GM12878 (cell line): ENCODE data around the gene TRUB2. TPM values are rescaled to one million over a fixed set of nuclear protein-coding genes. Genes with fewer than 3 reads are reported as not detected.

Experiments used
- ATAC-seq: fragments of 200-7000 bp; cut with Tn5 transposase; 3 replicates; pipeline ENCODE4 v1.9.1; 2020; ENCODE audit warnings: mild to moderate bottlenecking, moderate library complexity
- BruUV-seq: library from RNA; stranded (reverse); fragments of 400-500 nt; replicated peaks from 2 replicates; lab custom pipeline; 2021; lab: Mats Ljungman, UMichigan
- CTCF ChIA-PET: fragments of 300-600 bp; sonication (Branson Sonifier 250); formaldehyde crosslinking; extraction: SDS; loops from one replicate; lab custom pipeline; 2021; ENCODE audit warnings: inconsistent platforms; lab: Yijun Ruan, JAX
- POLR2A ChIA-PET: fragments of 350-600 bp; formaldehyde crosslinking; extraction: SDS; loops from one replicate; lab custom pipeline; 2021; ENCODE audit warnings: inconsistent platforms; lab: Charles Lee
- RAD21 ChIA-PET: fragments of 300-600 bp; sonication (Branson Sonifier 250); formaldehyde crosslinking; loops from one replicate; lab custom pipeline; 2023; ENCODE audit warnings: antibody characterized with exemption; ENCODE audit not compliant: unreplicated experiment; lab: Charles Lee
- SMC1A ChIA-PET: fragments of 300-600 bp; sonication (Branson Sonifier 250); formaldehyde crosslinking; loops from one replicate; lab custom pipeline; 2023; ENCODE audit not compliant: unreplicated experiment, uncharacterized antibody; lab: Charles Lee
- DNase-seq: peaks from one replicate; pipeline ENCODE4 v3.0.0-alpha.2; 2011; ENCODE audit warnings: low read depth, low spot score
- FAIRE-seq: peaks from 3 replicates; lab custom pipeline; 2011; peaks lifted over from hg19 to GRCh38; lab: Jason Lieb, UNC
- H2AFZ ChIP-seq: 2 replicates; pipeline ENCODE4 v1.6.0; 2011; ENCODE audit warnings: low read depth, low read length, control low read depth; ENCODE audit not compliant: control insufficient read depth
- H3K27ac ChIP-seq: 2 replicates; pipeline ENCODE4 v1.5.1; 2011; ENCODE audit warnings: control low read depth; ENCODE audit not compliant: control insufficient read depth, insufficient read depth
- H3K27me3 ChIP-seq, 2 experiments: replicated peaks in 1 of 2; 2 replicates each; pipeline versions ENCODE4 v1.6.0 to v1.6.1; 2011; ENCODE audit warnings: low read length in 1 of 2; ENCODE audit not compliant: control insufficient read depth in 2 of 2, insufficient read depth in 2 of 2
- H3K36me3 ChIP-seq, 2 experiments: 2 replicates each; pipeline ENCODE4 v1.5.1; 2011; ENCODE audit warnings: low read length in 1 of 2; ENCODE audit not compliant: control insufficient read depth in 2 of 2, insufficient read depth in 2 of 2
- H3K4me1 ChIP-seq: 2 replicates; pipeline ENCODE4 v1.6.1; 2011; ENCODE audit warnings: mild to moderate bottlenecking, low read length, moderate library complexity, mixed read lengths; ENCODE audit not compliant: control insufficient read depth, insufficient read depth
- H3K4me2 ChIP-seq: 2 replicates; pipeline ENCODE4 v1.6.0; 2011; ENCODE audit warnings: control low read depth; ENCODE audit not compliant: control insufficient read depth, insufficient read depth
- H3K4me3 ChIP-seq: fragments of 200-600 bp; sonication (generic); 2 replicates; pipeline ENCODE4 v1.5.1; 2016
- H3K79me2 ChIP-seq: 2 replicates; pipeline ENCODE4 v1.6.0; 2011; ENCODE audit warnings: low read length; ENCODE audit not compliant: control insufficient read depth, insufficient read depth
- H3K9ac ChIP-seq: 2 replicates; pipeline ENCODE4 v1.8.0; 2011; ENCODE audit warnings: low read length, control low read depth, mixed read lengths; ENCODE audit not compliant: control insufficient read depth, insufficient read depth
- H3K9me3 ChIP-seq: replicated peaks from 3 replicates; pipeline ENCODE4 v1.5.1; 2011; ENCODE audit warnings: mild to moderate bottlenecking, low read length; ENCODE audit not compliant: control insufficient read depth, insufficient read depth
- H4K20me1 ChIP-seq: 2 replicates; pipeline ENCODE4 v1.6.0; 2011; ENCODE audit not compliant: control insufficient read depth, insufficient read depth
- BMI1 ChIP-seq: fragments of 450-650 bp; IDR thresholded peaks from 2 replicates; pipeline ENCODE4 v1.6.1; 2016; ENCODE audit warnings: mild to moderate bottlenecking, moderate library complexity, borderline replicate concordance
- CBX3 ChIP-seq: fragments of 200-600 bp; sonication (generic); IDR thresholded peaks from 2 replicates; pipeline ENCODE4 v1.6.1; 2016; ENCODE audit warnings: low read depth, borderline replicate concordance
- CHD1 ChIP-seq: IDR thresholded peaks from 2 replicates; pipeline ENCODE4 v1.6.1; 2012; ENCODE audit warnings: low read depth, low read length, improper control_type of control experiment
- FOS ChIP-seq: IDR thresholded peaks from 3 replicates; pipeline ENCODE4 v1.6.1; 2011; ENCODE audit warnings: borderline replicate concordance; ENCODE audit not compliant: insufficient read length; ENCODE audit errors: extremely low read depth
- NRF1 ChIP-seq: conservative IDR thresholded peaks from 2 replicates; pipeline ENCODE4 v1.6.1; 2011; ENCODE audit warnings: mild to moderate bottlenecking, low read depth, low read length, improper control_type of control experiment
- WGBS: methylation state at CpG from one replicate; pipeline ENCODE4 v1.1.6; 2016; ENCODE audit warnings: low lambda C conversion rate; ENCODE audit not compliant: insufficient replicate concordance, insufficient coverage; ENCODE audit errors: missing lambda C conversion rate; 5-methylcytosine and 5-hydroxymethylcytosine counted together
- in situ Hi-C: fragments of 300-500 bp; cut with MboI; formaldehyde crosslinking; loops from 9 replicates; pipeline ENCODE4 v1.14.3; 2018; ENCODE audit warnings: mixed read lengths
- intact Hi-C: fragments of 100-400 bp; cut with micrococcal nuclease; formaldehyde crosslinking; loops from one replicate; pipeline ENCODE4 v1.14.2; 2022; ENCODE audit not compliant: unreplicated experiment
- polyA plus RNA-seq, 11 experiments: library from polyadenylated mRNA; depleted of rRNA in 4 of 11; unstranded in 6 of 11; stranded (reverse) in 5 of 11; fragments of >200 nt; fragmentation: Nextera tagmentation in 4 of 11; fragmentation: Illumina TruSeq in 1 of 11; extraction: Ambion mirVana in 4 of 11; extraction: Trizol in 1 of 11; gene quantifications; 1 replicate in 1 of 11; 2 replicates in 10 of 11; pipeline versions ENCODE4 v1.2.1 to v1.2.3, GENCODE V29; 2011 to 2016; ENCODE audit warnings: inconsistent platforms in 2 of 11, missing spikeins in 2 of 11, low read depth in 1 of 11
- total RNA-seq, 4 experiments: library from RNA; depleted of rRNA in 3 of 4; stranded (reverse); fragments of >200 nt in 3 of 4; fragmentation: Illumina TruSeq in 1 of 4; extraction: Trizol in 1 of 4; gene quantifications; 2 replicates each; pipeline versions ENCODE4 v1.2.1 to v1.2.3, GENCODE V29; 2013 to 2021
- TF ChIP-seq, protein P1 (sequence below): fragments of 450-650 bp; IDR thresholded peaks from 2 replicates; pipeline ENCODE4 v1.6.1; 2017; ENCODE audit warnings: mild to moderate bottlenecking
- TF ChIP-seq, protein P2 (sequence below): IDR thresholded peaks from 2 replicates; pipeline ENCODE4 v1.6.1; 2011; ENCODE audit warnings: borderline replicate concordance, low read depth, mild to moderate bottlenecking, moderate library complexity, mixed read lengths, low read length; ENCODE audit not compliant: insufficient read depth; ENCODE audit errors: extremely low read length

TRUB2 gene
- total and polyA plus RNA-seq, 10 of the 15 experiments (the other 5 are each of a cell fraction or from before 2014, with no cell fraction given) = 2.8 to 70.5 (median 37.2) TPM

DNA sequence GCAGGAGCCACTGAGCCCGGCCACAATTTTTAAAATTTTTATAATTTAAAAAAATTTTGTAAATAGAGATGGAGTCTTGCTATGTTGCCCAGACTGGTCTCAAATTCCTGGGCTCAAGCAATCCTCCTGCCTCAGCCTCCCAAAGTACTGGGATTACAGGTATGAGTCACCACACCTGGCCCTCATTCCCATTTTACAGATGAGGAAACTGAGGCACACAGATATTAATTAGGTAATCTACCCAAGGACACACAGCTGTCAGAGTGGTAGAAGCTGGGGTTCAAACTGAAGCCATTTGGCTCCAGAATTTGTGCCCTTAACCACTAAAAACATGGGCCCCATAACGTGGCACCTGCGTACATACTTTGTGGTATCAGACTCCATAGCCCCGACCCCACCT, 7.5 kb downstream of the TRUB2 start:
- ATAC-seq (no peak), FAIRE-seq (no peak), DNase-seq (no peak)
- no peaks in the 10 kb centered on the region for H3K27me3 ChIP-seq
- intact Hi-C loops (no loop called here), in situ Hi-C loops (no loop called here)
- no peak overlapping the region for H3K9ac ChIP-seq
- RAD21 ChIA-PET = no interaction called here
- H2AFZ ChIP-seq = no peak overlapping the region
- H3K4me1 ChIP-seq = no peaks in the 10 kb centered on the region
- SMC1A ChIA-PET = no interaction called here
- no peak overlapping the region for H3K27ac ChIP-seq
- H3K4me3 ChIP-seq = no peak overlapping the region
- POLR2A ChIA-PET = no interaction called here
- H4K20me1 ChIP-seq = no peaks in the 10 kb centered on the region
- WGBS = 81% methylated on average over 4 of the region's 4 CpGs
- H3K36me3 ChIP-seq = peaks cover 15 to 16% of the 10 kb centered on the region in 2 experiments
- no TSS peak for BruUV-seq
- TF ChIP-seq CBX3 (no peak), NRF1 (no peak), FOS (no peak), CHD1 (no peak), BMI1 (no peak)
- TF ChIP-seq, protein P1, sequence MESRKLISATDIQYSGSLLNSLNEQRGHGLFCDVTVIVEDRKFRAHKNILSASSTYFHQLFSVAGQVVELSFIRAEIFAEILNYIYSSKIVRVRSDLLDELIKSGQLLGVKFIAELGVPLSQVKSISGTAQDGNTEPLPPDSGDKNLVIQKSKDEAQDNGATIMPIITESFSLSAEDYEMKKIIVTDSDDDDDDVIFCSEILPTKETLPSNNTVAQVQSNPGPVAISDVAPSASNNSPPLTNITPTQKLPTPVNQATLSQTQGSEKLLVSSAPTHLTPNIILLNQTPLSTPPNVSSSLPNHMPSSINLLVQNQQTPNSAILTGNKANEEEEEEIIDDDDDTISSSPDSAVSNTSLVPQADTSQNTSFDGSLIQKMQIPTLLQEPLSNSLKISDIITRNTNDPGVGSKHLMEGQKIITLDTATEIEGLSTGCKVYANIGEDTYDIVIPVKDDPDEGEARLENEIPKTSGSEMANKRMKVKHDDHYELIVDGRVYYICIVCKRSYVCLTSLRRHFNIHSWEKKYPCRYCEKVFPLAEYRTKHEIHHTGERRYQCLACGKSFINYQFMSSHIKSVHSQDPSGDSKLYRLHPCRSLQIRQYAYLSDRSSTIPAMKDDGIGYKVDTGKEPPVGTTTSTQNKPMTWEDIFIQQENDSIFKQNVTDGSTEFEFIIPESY = no peak
- TF ChIP-seq, protein P2, sequence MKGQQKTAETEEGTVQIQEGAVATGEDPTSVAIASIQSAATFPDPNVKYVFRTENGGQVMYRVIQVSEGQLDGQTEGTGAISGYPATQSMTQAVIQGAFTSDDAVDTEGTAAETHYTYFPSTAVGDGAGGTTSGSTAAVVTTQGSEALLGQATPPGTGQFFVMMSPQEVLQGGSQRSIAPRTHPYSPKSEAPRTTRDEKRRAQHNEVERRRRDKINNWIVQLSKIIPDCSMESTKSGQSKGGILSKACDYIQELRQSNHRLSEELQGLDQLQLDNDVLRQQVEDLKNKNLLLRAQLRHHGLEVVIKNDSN = no peak
- no peaks in the 10 kb centered on the region for H3K9me3 ChIP-seq
- CTCF ChIA-PET = interaction anchor here (0.7 to 0.9 kb wide), 2 partner anchors 9 to 19 kb away, joined by 3 read pairs; no protein-coding TSS in a partner anchor
- no peak overlapping the region for H3K4me2 ChIP-seq
- no peaks in the 10 kb centered on the region for H3K79me2 ChIP-seq
